ENCODE results near the gene CAPN7. TPM values are rescaled to one million over a fixed set of nuclear protein-coding genes. Genes with fewer than 3 reads are reported as not detected.

Gene CAPN7
- total RNA-seq, 4 donors from 2014 or later = 87.8 to 147 (median 116) TPM

GRCh38 chr3:15228147-15228546 is 22.1 kb downstream of the CAPN7 start:
- Histone ChIP-seq H3K9me3 (no peaks in the 10 kb centered on the region), H3K4me3 (replicated peaks in 1 of 3) (no peak overlapping the region), H3K4me1 (no peaks in the 10 kb centered on the region), H3K27ac (no peak overlapping the region), H3K36me3 (peaks cover 38 to 52% of the 10 kb centered on the region in 2 donors), H3K27me3 (no peaks in the 10 kb centered on the region)
- DNase-seq = no peak
- WGBS, 2 donors = 89 to 98% methylated on average over 1 of the region's 1 CpG
- intact Hi-C loops (cut with DNase I) = no loop called here
- TF ChIP-seq CTCF (IDR thresholded peaks at IDR 0.05) (no peak), POLR2A (IDR thresholded peaks at IDR 0.05) (no peak)

- H3K4me3 ChIP-seq (replicated peaks in 1 of 3) = no peak overlapping the region
- H3K9me3 ChIP-seq = no peaks in the 10 kb centered on the region
- no peak for TF ChIP-seq CTCF (IDR thresholded peaks at IDR 0.05)
- no peak for TF ChIP-seq POLR2A (IDR thresholded peaks at IDR 0.05)
- H3K27ac ChIP-seq = no peak overlapping the region
- no peaks in the 10 kb centered on the region for H3K4me1 ChIP-seq
- no peaks in the 10 kb centered on the region for H3K27me3 ChIP-seq
- H3K36me3 ChIP-seq = peaks cover 43 to 58% of the 10 kb centered on the region in 2 donors
- no peak for DNase-seq
- WGBS, 2 donors = 95% methylated on average over 4 of the region's 4 CpGs
- intact Hi-C loops (cut with DNase I) = no loop called here
These were observed 23.2 kb downstream of the CAPN7 start for GRCh38 chr3:15229262-15229661.

GRCh38 chr3:15241341-15241740 is 35.3 kb downstream of the CAPN7 start:
- Histone ChIP-seq H3K4me1 (no peaks in the 10 kb centered on the region), H3K27ac (no peak overlapping the region), H3K4me3 (replicated peaks in 1 of 3) (no peak overlapping the region), H3K27me3 (no peaks in the 10 kb centered on the region), H3K36me3 (peaks cover 43 to 47% of the 10 kb centered on the region in 2 donors), H3K9me3 (no peaks in the 10 kb centered on the region)
- intact Hi-C loops (cut with DNase I) = no loop called here
- TF ChIP-seq POLR2A (IDR thresholded peaks at IDR 0.05) (no peak), CTCF (IDR thresholded peaks at IDR 0.05) (peak in 2 of 6 experiments; percentile 26 to 38)
- 94 to 96% methylated on average over 1 of the region's 1 CpG for WGBS, 2 donors
- DNase-seq = peak in 1 of 2 donors; percentile 30

GRCh38 chr3:15243822-15244482 is 37.9 kb downstream of the CAPN7 start:
- TF ChIP-seq CTCF (IDR thresholded peaks at IDR 0.05) (no peak), POLR2A (IDR thresholded peaks at IDR 0.05) (no peak)
- Histone ChIP-seq H3K36me3 (peaks cover 57 to 62% of the 10 kb centered on the region in 2 donors), H3K27me3 (no peaks in the 10 kb centered on the region), H3K4me1 (no peaks in the 10 kb centered on the region), H3K4me3 (replicated peaks in 1 of 3) (no peak overlapping the region), H3K27ac (no peak overlapping the region), H3K9me3 (no peaks in the 10 kb centered on the region)
- WGBS, 2 donors = 90 to 94% methylated on average over 5 of the region's 5 CpGs
- no peak for DNase-seq
- intact Hi-C loops (cut with DNase I) = no loop called here

- TF ChIP-seq POLR2A (IDR thresholded peaks at IDR 0.05) (no peak), CTCF (IDR thresholded peaks at IDR 0.05) (no peak)
- DNase-seq = no peak
- 98 to 100% methylated on average over 2 of the region's 2 CpGs for WGBS, 2 donors
- Histone ChIP-seq H3K4me3 (replicated peaks in 1 of 3) (no peak overlapping the region), H3K9me3 (no peaks in the 10 kb centered on the region), H3K36me3 (peaks cover 55 to 62% of the 10 kb centered on the region in 2 donors), H3K27me3 (no peaks in the 10 kb centered on the region), H3K27ac (no peak overlapping the region), H3K4me1 (no peaks in the 10 kb centered on the region)
- intact Hi-C loops (cut with DNase I) = no loop called here
These were observed 40.1 kb downstream of the CAPN7 start for GRCh38 chr3:15246186-15246585.
